ENCODE results near the gene C11orf21.

DNA sequence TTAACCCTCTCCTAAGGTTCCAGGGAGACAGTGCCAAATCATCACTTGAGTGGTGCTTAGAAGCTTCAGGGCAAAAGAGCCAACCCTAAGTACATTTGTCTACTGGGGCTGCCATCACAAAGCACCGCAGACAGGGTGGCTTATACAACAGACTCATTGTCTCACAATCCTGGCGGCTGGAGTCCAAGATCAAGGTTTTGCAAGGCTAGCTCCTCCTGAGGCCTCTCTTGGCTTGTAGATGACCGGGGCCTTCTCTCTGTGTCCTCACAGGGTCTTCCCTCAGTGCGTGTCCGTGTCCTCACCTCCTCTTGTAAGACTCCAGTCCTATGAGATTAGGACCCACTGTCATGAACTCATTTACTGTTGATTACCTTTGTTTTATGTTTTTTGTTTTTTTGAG lies 41.3 kb upstream of the C11orf21 start:
- TF ChIP-seq, protein P1, sequence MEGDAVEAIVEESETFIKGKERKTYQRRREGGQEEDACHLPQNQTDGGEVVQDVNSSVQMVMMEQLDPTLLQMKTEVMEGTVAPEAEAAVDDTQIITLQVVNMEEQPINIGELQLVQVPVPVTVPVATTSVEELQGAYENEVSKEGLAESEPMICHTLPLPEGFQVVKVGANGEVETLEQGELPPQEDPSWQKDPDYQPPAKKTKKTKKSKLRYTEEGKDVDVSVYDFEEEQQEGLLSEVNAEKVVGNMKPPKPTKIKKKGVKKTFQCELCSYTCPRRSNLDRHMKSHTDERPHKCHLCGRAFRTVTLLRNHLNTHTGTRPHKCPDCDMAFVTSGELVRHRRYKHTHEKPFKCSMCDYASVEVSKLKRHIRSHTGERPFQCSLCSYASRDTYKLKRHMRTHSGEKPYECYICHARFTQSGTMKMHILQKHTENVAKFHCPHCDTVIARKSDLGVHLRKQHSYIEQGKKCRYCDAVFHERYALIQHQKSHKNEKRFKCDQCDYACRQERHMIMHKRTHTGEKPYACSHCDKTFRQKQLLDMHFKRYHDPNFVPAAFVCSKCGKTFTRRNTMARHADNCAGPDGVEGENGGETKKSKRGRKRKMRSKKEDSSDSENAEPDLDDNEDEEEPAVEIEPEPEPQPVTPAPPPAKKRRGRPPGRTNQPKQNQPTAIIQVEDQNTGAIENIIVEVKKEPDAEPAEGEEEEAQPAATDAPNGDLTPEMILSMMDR (conservative IDR thresholded peaks at IDR 0.05 in 1 of 2, IDR thresholded peaks at IDR 0.05 in 1 of 2; ENCODE audit: extremely low read depth in 1 of 2, insufficient read depth in 1 of 2, low read depth in 1 of 2, low read length in 2 of 2), result no peak
- no peak for TF ChIP-seq EZH2 (IDR thresholded peaks at IDR 0.05; ENCODE audit: borderline replicate concordance, low read length)
